NT2/D1 (cell line): Measurements from ENCODE around the gene TMEM14B.

ENCODE experiments used
- SUZ12 ChIP-seq: IDR thresholded peaks from 2 replicates; pipeline ENCODE4 v1.6.1; 2011; ENCODE audit not compliant: insufficient read length, insufficient read depth; ENCODE audit errors: extremely low read depth
- YY1 ChIP-seq: IDR thresholded peaks from 2 replicates; pipeline ENCODE4 v1.6.1; 2011; ENCODE audit not compliant: insufficient read length, insufficient read depth
- ZNF274 ChIP-seq: IDR thresholded peaks from 2 replicates; pipeline ENCODE4 v1.6.1; 2011; ENCODE audit warnings: mild to moderate bottlenecking, low read depth, low read length

GRCh38 chr6:10759884-10760329, 12.3 kb downstream of the TMEM14B start:
- TF ChIP-seq YY1: no peak
- TF ChIP-seq ZNF274: no peak
- TF ChIP-seq SUZ12: no peak
